Measurements from ENCODE around the gene SSR1. TPM values are rescaled to one million over a fixed set of nuclear protein-coding genes. Genes with fewer than 3 reads are reported as not detected.

The SSR1 gene
- total RNA-seq, 4 donors from 2014 or later, result 12.7 to 68.9 (median 50.3) TPM

DNA sequence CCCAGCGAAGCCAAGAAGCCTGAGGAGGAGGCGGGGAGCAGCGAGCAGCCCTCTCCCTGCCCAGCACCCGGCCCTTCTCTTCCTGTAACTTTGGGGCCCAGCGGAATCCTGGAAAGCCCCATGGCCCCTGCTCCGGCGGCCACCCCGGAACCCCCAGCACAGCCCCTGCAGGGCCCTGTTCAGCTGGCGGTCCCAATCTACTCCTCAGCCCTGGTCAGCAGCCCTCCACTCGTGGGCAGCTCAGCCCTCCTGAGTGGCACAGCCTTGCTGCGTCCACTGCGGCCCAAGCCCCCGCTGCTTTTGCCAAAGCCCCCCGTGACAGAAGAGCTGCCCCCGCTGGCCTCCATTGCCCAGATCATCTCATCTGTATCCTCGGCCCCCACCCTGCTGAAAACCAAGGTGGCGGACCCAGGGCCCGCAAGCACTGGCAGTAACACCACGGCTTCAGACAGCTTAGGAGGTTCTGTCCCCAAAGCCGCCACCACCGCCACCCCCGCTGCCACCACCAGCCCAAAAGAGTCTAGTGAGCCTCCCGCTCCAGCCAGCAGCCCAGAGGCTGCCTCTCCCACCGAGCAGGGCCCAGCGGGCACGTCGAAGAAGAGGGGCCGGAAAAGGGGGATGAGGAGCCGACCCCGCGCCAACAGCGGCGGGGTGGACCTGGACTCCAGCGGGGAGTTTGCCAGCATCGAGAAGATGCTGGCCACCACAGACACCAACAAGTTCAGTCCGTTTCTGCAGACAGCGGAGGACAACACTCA is 81.9 kb downstream of the SSR1 start:
- Histone ChIP-seq H3K36me3 (peaks cover 0 to 58% (median 18%) of the 10 kb centered on the region in 4 donors), H3K27ac (no peak overlapping the region), H3K27me3 (no peaks in the 10 kb centered on the region), H3K4me1 (peaks cover 7 to 13% (median 12%) of the 10 kb centered on the region in 4 donors), H3K4me3 (no peak overlapping the region), H3K9me3 (no peaks in the 10 kb centered on the region)
- 93 to 100% methylated on average over 6 to 36 of the region's 37 CpGs for WGBS, 2 donors (ENCODE audit: low coverage in 1 of 2)
- TF ChIP-seq, protein P1, sequence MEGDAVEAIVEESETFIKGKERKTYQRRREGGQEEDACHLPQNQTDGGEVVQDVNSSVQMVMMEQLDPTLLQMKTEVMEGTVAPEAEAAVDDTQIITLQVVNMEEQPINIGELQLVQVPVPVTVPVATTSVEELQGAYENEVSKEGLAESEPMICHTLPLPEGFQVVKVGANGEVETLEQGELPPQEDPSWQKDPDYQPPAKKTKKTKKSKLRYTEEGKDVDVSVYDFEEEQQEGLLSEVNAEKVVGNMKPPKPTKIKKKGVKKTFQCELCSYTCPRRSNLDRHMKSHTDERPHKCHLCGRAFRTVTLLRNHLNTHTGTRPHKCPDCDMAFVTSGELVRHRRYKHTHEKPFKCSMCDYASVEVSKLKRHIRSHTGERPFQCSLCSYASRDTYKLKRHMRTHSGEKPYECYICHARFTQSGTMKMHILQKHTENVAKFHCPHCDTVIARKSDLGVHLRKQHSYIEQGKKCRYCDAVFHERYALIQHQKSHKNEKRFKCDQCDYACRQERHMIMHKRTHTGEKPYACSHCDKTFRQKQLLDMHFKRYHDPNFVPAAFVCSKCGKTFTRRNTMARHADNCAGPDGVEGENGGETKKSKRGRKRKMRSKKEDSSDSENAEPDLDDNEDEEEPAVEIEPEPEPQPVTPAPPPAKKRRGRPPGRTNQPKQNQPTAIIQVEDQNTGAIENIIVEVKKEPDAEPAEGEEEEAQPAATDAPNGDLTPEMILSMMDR (IDR thresholded peaks at IDR 0.05), result no peak
- TF ChIP-seq EP300 (IDR thresholded peaks at IDR 0.05; ENCODE audit: low read depth) (no peak), POLR2A (IDR thresholded peaks at IDR 0.05) (no peak), POLR2AphosphoS5 (IDR thresholded peaks at IDR 0.05) (no peak)
- DNase-seq, result no peak
- intact Hi-C loops (cut with DNase I; ENCODE audit: low total_unique reads), result no loop called here
- in situ Hi-C loops (cut with MboI; ENCODE audit: low pct_ligation_motif_present in 1 of 4, low pct_unique_long_range_greater_than_20kb in 1 of 4, low sequenced_read_pairs in 3 of 4), result loop anchor here in 3 of 4 donors (25.0 kb wide), 4 partner anchors 119 to 544 kb away; partner anchors contain the start of gene RREB1 (in 1 of the 3)

DNA sequence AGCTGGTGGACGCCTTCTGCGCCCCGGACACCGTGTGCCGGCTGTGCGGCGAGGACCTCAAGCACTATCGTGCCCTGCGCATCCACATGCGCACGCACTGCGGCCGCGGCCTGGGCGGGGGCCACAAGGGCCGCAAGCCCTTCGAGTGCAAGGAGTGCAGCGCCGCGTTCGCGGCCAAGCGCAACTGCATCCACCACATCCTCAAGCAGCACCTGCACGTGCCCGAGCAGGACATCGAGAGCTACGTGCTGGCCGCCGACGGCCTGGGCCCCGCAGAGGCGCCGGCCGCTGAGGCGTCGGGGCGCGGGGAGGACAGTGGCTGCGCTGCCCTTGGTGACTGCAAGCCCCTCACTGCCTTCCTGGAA is 82.7 kb downstream of the SSR1 start:
- H3K36me3 ChIP-seq, result peaks cover 0 to 58% (median 18%) of the 10 kb centered on the region in 4 donors
- no peaks in the 10 kb centered on the region for H3K27me3 ChIP-seq
- 98% methylated on average over 10 to 39 of the region's 39 CpGs for WGBS, 2 donors (ENCODE audit: low coverage in 1 of 2)
- DNase-seq, result no peak
- no peak overlapping the region for H3K27ac ChIP-seq
- intact Hi-C loops (cut with DNase I; ENCODE audit: low total_unique reads), result no loop called here
- peaks cover 0 to 5% (median 3%) of the 10 kb centered on the region in 4 donors for H3K4me1 ChIP-seq
- in situ Hi-C loops (cut with MboI; ENCODE audit: low pct_ligation_motif_present in 1 of 4, low pct_unique_long_range_greater_than_20kb in 1 of 4, low sequenced_read_pairs in 3 of 4), result loop anchor here in 3 of 4 donors (25.0 kb wide), 4 partner anchors 118 to 543 kb away; partner anchors contain the start of gene RREB1 (in 1 of the 3)
- no peak overlapping the region for H3K4me3 ChIP-seq
- no peaks in the 10 kb centered on the region for H3K9me3 ChIP-seq
- TF ChIP-seq EP300 (IDR thresholded peaks at IDR 0.05; ENCODE audit: low read depth) (no peak), POLR2A (IDR thresholded peaks at IDR 0.05) (no peak)
- TF ChIP-seq, protein P1 (IDR thresholded peaks at IDR 0.05), result no peak

DNA sequence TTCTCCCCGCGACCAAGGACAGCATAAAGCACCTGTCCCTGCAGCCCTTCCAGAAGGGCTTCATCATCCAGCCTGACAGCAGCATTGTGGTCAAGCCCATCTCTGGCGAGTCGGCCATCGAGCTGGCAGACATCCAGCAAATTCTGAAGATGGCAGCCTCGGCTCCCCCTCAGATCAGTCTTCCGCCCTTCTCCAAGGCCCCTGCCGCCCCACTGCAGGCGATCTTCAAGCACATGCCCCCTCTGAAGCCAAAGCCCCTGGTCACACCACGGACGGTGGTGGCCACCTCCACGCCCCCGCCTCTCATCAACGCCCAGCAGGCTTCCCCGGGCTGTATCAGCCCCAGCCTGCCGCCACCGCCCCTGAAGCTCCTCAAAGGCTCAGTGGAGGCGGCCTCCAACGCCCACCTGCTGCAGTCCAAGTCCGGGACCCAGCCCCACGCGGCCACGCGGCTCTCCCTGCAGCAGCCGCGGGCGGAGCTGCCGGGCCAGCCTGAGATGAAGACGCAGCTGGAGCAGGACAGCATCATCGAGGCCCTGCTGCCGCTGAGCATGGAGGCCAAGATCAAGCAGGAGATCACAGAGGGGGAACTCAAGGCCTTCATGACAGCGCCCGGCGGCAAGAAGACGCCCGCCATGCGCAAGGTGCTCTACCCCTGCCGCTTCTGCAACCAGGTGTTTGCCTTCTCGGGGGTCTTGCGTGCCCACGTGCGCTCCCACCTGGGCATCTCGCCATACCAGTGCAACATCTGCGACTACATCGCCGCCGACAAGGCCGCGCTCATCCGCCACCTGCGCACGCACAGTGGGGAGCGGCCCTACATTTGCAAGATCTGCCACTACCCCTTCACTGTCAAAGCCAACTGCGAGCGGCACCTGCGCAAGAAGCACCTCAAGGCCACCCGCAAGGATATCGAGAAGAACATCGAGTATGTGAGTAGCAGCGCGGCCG is 83.3 kb downstream of the SSR1 start:
- DNase-seq, result no peak

DNA sequence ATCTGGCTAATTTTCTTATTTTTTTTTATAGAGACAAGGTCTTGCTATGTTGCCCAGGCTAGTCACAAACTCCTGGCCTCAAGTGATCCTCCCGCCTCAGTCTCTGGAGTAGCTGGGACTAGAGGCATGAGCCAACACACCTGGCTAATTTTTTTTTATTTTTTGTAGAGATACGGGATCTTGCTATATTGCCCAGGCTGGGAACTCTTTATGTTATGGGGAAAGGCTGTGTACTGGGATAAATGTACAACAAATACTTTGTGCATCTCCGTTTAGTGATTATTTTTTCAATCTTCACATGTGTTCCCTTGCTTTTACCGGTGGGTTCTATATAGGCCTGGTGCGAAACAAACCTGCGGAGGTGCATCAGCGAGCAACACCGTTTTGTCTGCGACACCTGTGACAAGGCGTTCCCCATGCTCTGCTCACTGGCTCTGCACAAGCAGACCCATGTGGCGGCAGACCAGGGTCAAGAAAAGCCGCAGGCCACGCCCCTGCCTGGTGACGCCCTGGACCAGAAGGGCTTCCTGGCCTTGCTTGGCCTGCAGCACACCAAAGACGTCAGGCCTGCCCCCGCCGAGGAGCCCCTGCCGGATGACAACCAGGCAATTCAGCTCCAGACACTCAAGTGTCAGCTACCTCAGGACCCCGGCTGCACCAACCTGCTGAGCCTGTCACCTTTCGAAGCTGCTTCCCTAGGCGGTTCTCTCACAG is 84.2 kb downstream of the SSR1 start:
- Histone ChIP-seq H3K4me1 (no peaks in the 10 kb centered on the region), H3K27ac (no peak overlapping the region), H3K9me3 (no peaks in the 10 kb centered on the region), H3K36me3 (peaks cover 0 to 53% (median 18%) of the 10 kb centered on the region in 4 donors), H3K27me3 (no peaks in the 10 kb centered on the region), H3K4me3 (no peak overlapping the region)
- WGBS, 2 donors (ENCODE audit: low coverage in 1 of 2), result 92 to 99% methylated on average over 6 to 21 of the region's 21 CpGs
- intact Hi-C loops (cut with DNase I; ENCODE audit: low total_unique reads), result loop anchor here (5.0 kb wide), 1 partner anchor 512 kb away; no protein-coding TSS in a partner anchor
- TF ChIP-seq POLR2A (IDR thresholded peaks at IDR 0.05) (no peak), EP300 (IDR thresholded peaks at IDR 0.05; ENCODE audit: low read depth) (no peak), POLR2AphosphoS5 (IDR thresholded peaks at IDR 0.05) (no peak)
- TF ChIP-seq, protein P1 (IDR thresholded peaks at IDR 0.05), result no peak
- DNase-seq, result no peak
- in situ Hi-C loops (cut with MboI; ENCODE audit: low pct_ligation_motif_present in 1 of 4, low pct_unique_long_range_greater_than_20kb in 1 of 4, low sequenced_read_pairs in 3 of 4), result loop anchor here in 3 of 4 donors (25.0 kb wide), 4 partner anchors 117 to 542 kb away; partner anchors contain the start of gene RREB1 (in 1 of the 3)

More for the DNA sequence above, 83.3 kb downstream of the SSR1 start:
- WGBS, 2 donors (ENCODE audit: low coverage in 1 of 2), result 96% methylated on average over 62 of the region's 62 CpGs; no CpG with 5 or more reads in 1 of the 2 donors
- H3K36me3 ChIP-seq, result peaks cover 0 to 58% (median 18%) of the 10 kb centered on the region in 4 donors
- H3K27ac ChIP-seq, result no peak overlapping the region
- H3K9me3 ChIP-seq, result no peaks in the 10 kb centered on the region
- TF ChIP-seq POLR2A (IDR thresholded peaks at IDR 0.05), result no peak
- peaks cover 0 to under 1% (median 0%) of the 10 kb centered on the region in 4 donors for H3K4me1 ChIP-seq
- in situ Hi-C loops (cut with MboI; ENCODE audit: low pct_ligation_motif_present in 1 of 4, low pct_unique_long_range_greater_than_20kb in 1 of 4, low sequenced_read_pairs in 3 of 4), result loop anchor here in 3 of 4 donors (25.0 kb wide), 4 partner anchors 117 to 542 kb away; partner anchors contain the start of gene RREB1 (in 1 of the 3)
- no peaks in the 10 kb centered on the region for H3K27me3 ChIP-seq
- intact Hi-C loops (cut with DNase I; ENCODE audit: low total_unique reads), result loop anchor here (5.0 kb wide), 1 partner anchor 512 kb away; no protein-coding TSS in a partner anchor
- H3K4me3 ChIP-seq, result no peak overlapping the region

Data from transverse colon (tissue), 4 donors.